ENCODE data around the gene SLC43A2.
A peak's percentile ranks its signal among the peaks of the same experiment; 100 is the strongest.

DNA sequence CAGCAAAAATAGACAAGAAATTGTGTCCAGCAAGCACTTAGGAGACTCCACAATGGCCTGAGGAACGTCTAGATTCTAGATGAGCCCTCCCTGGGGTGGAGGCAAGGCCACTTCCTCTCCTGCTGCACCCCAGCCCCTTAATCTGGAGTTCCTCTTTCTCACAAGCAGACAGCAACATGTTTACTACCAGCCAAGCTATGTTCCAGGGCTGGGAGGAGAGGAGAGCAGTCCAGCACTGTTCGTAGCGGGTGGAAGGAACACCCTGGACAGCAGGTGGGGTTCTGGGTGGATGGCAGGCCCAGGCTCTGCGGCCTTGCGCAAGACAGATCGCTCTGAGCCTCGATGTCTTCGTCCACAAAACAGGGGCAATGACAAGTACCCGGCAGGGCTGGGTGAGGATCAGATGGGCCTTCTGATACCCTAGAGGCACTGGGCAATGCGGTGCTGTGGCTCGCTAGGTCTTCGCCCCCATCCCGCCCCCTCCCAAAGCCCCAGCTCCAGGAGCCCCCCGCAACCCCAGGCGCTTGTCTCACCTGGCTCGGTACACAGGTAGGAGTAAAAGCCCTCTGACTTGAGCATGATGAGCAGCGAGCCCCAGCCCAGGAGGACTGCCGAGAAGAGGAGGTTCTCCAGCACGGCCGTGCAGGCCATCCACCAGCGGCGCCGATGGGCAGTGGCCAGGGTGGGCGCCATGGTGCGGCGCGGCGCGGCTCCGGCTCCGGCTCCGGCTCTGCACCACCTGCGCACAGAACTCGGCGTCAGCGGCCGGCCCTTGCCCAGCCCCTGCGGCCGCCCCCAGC lies 1.3 kb downstream of the SLC43A2 start:
- TF ChIP-seq CTCF (IDR thresholded peaks at IDR 0.05) = no peak
- TF ChIP-seq PBX3 (IDR thresholded peaks at IDR 0.05) = no peak
- no peak for TF ChIP-seq POLR2A (IDR thresholded peaks at IDR 0.05; ENCODE audit: low read length)
- TF ChIP-seq HOXB13 (CRISPR knock-in tag; IDR thresholded peaks at IDR 0.05; ENCODE audit: low read depth) = no peak
- no peak for TF ChIP-seq NPAS2 (CRISPR knock-in tag; IDR thresholded peaks at IDR 0.05; ENCODE audit: borderline replicate concordance)
- TF ChIP-seq, protein P1, sequence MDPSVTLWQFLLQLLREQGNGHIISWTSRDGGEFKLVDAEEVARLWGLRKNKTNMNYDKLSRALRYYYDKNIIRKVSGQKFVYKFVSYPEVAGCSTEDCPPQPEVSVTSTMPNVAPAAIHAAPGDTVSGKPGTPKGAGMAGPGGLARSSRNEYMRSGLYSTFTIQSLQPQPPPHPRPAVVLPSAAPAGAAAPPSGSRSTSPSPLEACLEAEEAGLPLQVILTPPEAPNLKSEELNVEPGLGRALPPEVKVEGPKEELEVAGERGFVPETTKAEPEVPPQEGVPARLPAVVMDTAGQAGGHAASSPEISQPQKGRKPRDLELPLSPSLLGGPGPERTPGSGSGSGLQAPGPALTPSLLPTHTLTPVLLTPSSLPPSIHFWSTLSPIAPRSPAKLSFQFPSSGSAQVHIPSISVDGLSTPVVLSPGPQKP (IDR thresholded peaks at IDR 0.05; ENCODE audit: low read depth, low read length) = no peak
- TF ChIP-seq HDAC2 (IDR thresholded peaks at IDR 0.05) = no peak
- TF ChIP-seq CEBPB (IDR thresholded peaks at IDR 0.05) = peak; percentile 68 to 76; a peak in 3 of 4 replicates
